ENCODE data around the gene EFNA2. TPM values are rescaled to one million over a fixed set of nuclear protein-coding genes. Genes with fewer than 3 reads are reported as not detected.

Gene EFNA2
- not detected for total RNA-seq
- 1 to 10 TPM in 1 of 2 donors, not detected in 1; 2.8 TPM for polyA plus RNA-seq
- long read RNA-seq, donor 1 = 0 reads
- long read RNA-seq, donor 2 = 0 reads

GRCh38 chr19:1285737-1286360 lies at the start of gene EFNA2:
Gene EFNA2 (plus strand): TSS chr19:1285873. CDS start chr19:1286169, 296 bp downstream.
- no peak for DNase-seq
- no peaks in the 10 kb centered on the region for H3K27me3 ChIP-seq (ENCODE audit: control insufficient read depth in 1 of 2, insufficient read depth in 2 of 2, low read length in 1 of 2)
- peak within 1 kb of the TSS in 1 of 2 donors; percentile 22 for H3K4me3 ChIP-seq (ENCODE audit: low read length in 2 of 2)
- WGBS, 2 donors = 0 to 1% methylated on average over 9 to 113 of the region's 113 CpGs
- H3K36me3 ChIP-seq (ENCODE audit: control insufficient read depth in 1 of 2, insufficient read depth in 2 of 2, low read length in 1 of 2) = no peaks in the 10 kb centered on the region
- H3K9me3 ChIP-seq (ENCODE audit: control insufficient read depth, low read length) = no peaks in the 10 kb centered on the region
- H3K27ac ChIP-seq (ENCODE audit: low read depth in 1 of 2, low read length in 2 of 2) = no peak within 1 kb of the TSS
- intact Hi-C loops (cut with DNase I) = no loop called here
- no peaks in the 10 kb centered on the region for H3K4me1 ChIP-seq (ENCODE audit: control insufficient read depth in 1 of 2, insufficient read depth in 2 of 2, low read length in 2 of 2)
- ATAC-seq (ENCODE audit: low FRiP score) = no peak

- intact Hi-C loops (cut with DNase I) = no loop called here
- ATAC-seq (ENCODE audit: low FRiP score) (no peak), DNase-seq (no peak)
- WGBS, 2 donors = 17 to 24% methylated on average over 25 to 42 of the region's 42 CpGs
- Histone ChIP-seq H3K27me3 (ENCODE audit: control insufficient read depth in 1 of 2, insufficient read depth in 2 of 2, low read length in 1 of 2) (no peaks in the 10 kb centered on the region), H3K4me3 (ENCODE audit: low read length in 2 of 2) (peak overlapping the region in 1 of 2 donors; percentile 9), H3K4me1 (ENCODE audit: control insufficient read depth in 1 of 2, insufficient read depth in 2 of 2, low read length in 2 of 2) (no peaks in the 10 kb centered on the region), H3K27ac (ENCODE audit: low read depth in 1 of 2, low read length in 2 of 2) (no peak overlapping the region), H3K9me3 (ENCODE audit: control insufficient read depth, low read length) (no peaks in the 10 kb centered on the region), H3K36me3 (ENCODE audit: control insufficient read depth in 1 of 2, insufficient read depth in 2 of 2, low read length in 1 of 2) (no peaks in the 10 kb centered on the region)
These were observed 49.1 kb upstream of the EFNA2 start for GRCh38 chr19:1236576-1236975.

- ATAC-seq (ENCODE audit: low FRiP score) = no peak
- H3K27me3 ChIP-seq (ENCODE audit: control insufficient read depth in 1 of 2, insufficient read depth in 2 of 2, low read length in 1 of 2) = no peaks in the 10 kb centered on the region
These were observed 48.5 kb upstream of the EFNA2 start for GRCh38 chr19:1237027-1237659.

DNA sequence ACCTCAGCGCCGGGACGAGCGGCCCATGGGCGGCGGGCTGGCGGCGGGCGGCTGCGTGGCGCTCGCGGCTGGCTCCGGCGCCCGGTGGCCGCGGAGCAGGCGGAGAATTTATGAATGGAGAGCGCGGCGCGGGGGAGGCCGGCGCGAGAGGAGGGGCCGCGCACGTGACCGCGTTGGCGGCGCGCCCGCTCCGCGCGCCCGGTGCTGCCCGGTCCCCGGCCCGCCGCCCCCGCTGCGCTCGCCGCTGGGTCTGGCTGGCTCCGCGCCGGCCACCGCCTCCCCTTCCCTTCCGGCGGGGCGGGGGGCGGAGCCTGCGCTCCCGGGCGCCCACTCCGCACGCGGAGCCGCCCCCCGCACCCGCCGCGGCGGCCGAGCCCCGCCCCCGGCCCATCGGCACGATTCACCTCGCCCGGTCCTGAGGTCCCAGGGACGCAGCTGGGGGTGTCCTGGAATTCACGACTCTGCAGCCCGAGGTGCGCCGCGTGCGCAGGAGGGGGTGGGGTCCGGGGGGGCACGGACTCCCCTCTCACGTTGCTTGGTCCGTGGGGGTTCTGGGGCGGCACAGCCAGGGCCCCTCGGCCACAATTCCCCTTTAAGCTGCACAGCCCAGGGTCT lies 47.8 kb upstream of the EFNA2 start, which contains the start of gene CBARP:
Gene CBARP, minus strand, starts transcription at position 252 of the 615 bp plus-strand sequence. CDS start 1,905 bp downstream, outside the sequence.
- no peak within 1 kb of the TSS for H3K27ac ChIP-seq (ENCODE audit: low read depth in 1 of 2, low read length in 2 of 2)
- peak within 1 kb of the TSS; percentile 12 to 46 for H3K4me3 ChIP-seq (ENCODE audit: low read length in 2 of 2)
- 1 to 2% methylated on average over 34 to 87 of the region's 87 CpGs for WGBS, 2 donors
- H3K27me3 ChIP-seq (ENCODE audit: control insufficient read depth in 1 of 2, insufficient read depth in 2 of 2, low read length in 1 of 2) = no peaks in the 10 kb centered on the region
- H3K4me1 ChIP-seq (ENCODE audit: control insufficient read depth in 1 of 2, insufficient read depth in 2 of 2, low read length in 2 of 2) = no peaks in the 10 kb centered on the region
- ATAC-seq (ENCODE audit: low FRiP score) = no peak
- intact Hi-C loops (cut with DNase I) = loop anchor here in 1 of 2 donors (2.0 kb wide), 1 partner anchor 17 kb away; no protein-coding TSS in a partner anchor
- DNase-seq = no peak
- no peaks in the 10 kb centered on the region for H3K36me3 ChIP-seq (ENCODE audit: control insufficient read depth in 1 of 2, insufficient read depth in 2 of 2, low read length in 1 of 2)
- H3K9me3 ChIP-seq (ENCODE audit: control insufficient read depth, low read length) = no peaks in the 10 kb centered on the region

More at GRCh38 chr19:1237027-1237659, 48.5 kb upstream of the EFNA2 start:
- peak overlapping the region; percentile 12 to 46 for H3K4me3 ChIP-seq (ENCODE audit: low read length in 2 of 2)
- H3K27ac ChIP-seq (ENCODE audit: low read depth in 1 of 2, low read length in 2 of 2) = no peak overlapping the region
- WGBS, 2 donors = 0 to 1% methylated on average over 43 to 60 of the region's 60 CpGs
- intact Hi-C loops (cut with DNase I) = no loop called here
- no peaks in the 10 kb centered on the region for H3K36me3 ChIP-seq (ENCODE audit: control insufficient read depth in 1 of 2, insufficient read depth in 2 of 2, low read length in 1 of 2)
- no peaks in the 10 kb centered on the region for H3K9me3 ChIP-seq (ENCODE audit: control insufficient read depth, low read length)
- H3K4me1 ChIP-seq (ENCODE audit: control insufficient read depth in 1 of 2, insufficient read depth in 2 of 2, low read length in 2 of 2) = no peaks in the 10 kb centered on the region
- DNase-seq = peak in 1 of 2 donors; percentile 87

DNA sequence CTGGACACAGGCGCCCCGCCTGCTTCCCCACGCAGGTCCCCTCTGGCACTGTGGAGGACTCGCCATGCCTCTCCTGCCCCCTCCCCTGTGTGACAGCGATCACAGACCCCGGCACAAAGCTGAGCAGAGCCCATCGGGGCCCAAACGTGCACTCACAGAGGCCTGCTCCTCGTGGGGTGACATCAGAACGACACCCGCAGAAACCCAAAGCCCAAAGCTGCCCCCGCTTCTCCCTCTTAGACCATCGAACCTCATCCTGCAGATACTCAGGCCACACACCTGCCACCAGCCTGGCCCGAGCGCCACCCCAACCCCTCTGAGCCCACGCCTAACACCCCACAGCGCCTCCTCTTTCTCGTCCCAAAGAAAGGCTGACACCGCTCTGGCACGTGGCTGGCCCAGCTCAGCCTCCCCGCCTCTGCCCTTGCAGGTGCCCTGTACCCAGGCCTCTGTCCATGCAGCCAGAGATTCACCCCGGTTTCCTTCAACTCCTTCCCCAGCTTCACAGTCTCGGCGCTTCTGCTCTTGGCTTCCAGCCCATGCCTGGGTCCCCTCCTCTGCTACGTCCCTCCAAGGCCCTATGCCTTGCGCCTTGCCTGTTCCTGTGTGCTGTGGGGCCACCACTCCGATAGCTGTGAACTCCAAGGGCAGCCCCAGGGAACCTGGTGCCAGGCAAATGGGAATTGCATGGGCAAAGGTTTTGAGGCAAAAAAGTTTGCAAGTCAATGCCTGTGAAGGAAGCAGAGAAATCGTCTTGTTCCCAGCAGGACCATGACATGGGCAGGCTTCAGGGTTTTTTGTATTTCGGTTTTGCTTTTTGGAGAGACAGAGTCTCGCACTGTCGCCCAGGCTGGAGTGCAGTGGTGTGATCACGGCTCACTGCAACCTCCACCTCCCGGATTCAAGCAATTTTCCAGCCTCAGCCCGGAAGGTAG lies 47.0 kb upstream of the EFNA2 start:
- WGBS, 2 donors = 64 to 66% methylated on average over 32 to 34 of the region's 34 CpGs

DNA sequence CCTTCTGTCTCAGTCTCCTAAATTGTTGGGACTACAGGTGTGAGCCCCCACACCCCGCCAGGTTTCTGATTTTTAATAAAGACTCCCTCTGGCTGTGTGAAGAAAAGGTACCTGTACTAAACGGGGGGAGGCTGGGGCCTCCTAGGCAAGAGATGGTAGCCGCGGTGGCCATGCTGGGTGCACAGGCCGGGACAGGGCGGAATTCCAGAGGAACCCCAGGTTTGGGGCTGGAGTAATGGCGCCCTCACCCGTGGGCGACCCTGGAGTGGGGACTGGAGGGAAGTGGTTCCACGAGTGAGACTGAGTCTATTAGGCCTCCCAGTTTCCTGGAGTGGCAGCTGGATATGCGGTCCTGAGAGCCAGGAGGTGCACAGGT lies 46.3 kb upstream of the EFNA2 start:
- no peak overlapping the region for H3K4me3 ChIP-seq (ENCODE audit: low read length in 2 of 2)
- H3K4me1 ChIP-seq (ENCODE audit: control insufficient read depth in 1 of 2, insufficient read depth in 2 of 2, low read length in 2 of 2) = no peaks in the 10 kb centered on the region
- ATAC-seq (ENCODE audit: low FRiP score) = peak; percentile 0
- intact Hi-C loops (cut with DNase I) = loop anchor here in 1 of 2 donors (2.0 kb wide), 1 partner anchor 19 kb away; no protein-coding TSS in a partner anchor
- H3K27me3 ChIP-seq (ENCODE audit: control insufficient read depth in 1 of 2, insufficient read depth in 2 of 2, low read length in 1 of 2) = no peaks in the 10 kb centered on the region
- H3K27ac ChIP-seq (ENCODE audit: low read depth in 1 of 2, low read length in 2 of 2) = peak overlapping the region in 1 of 2 donors; percentile 63
- no peaks in the 10 kb centered on the region for H3K36me3 ChIP-seq (ENCODE audit: control insufficient read depth in 1 of 2, insufficient read depth in 2 of 2, low read length in 1 of 2)
- no peaks in the 10 kb centered on the region for H3K9me3 ChIP-seq (ENCODE audit: control insufficient read depth, low read length)
- DNase-seq = no peak
- 83 to 89% methylated on average over 11 of the region's 11 CpGs for WGBS, 2 donors

More for the DNA sequence above, 47.0 kb upstream of the EFNA2 start:
- no peaks in the 10 kb centered on the region for H3K36me3 ChIP-seq (ENCODE audit: control insufficient read depth in 1 of 2, insufficient read depth in 2 of 2, low read length in 1 of 2)
- H3K4me1 ChIP-seq (ENCODE audit: control insufficient read depth in 1 of 2, insufficient read depth in 2 of 2, low read length in 2 of 2) = no peaks in the 10 kb centered on the region
- no peaks in the 10 kb centered on the region for H3K9me3 ChIP-seq (ENCODE audit: control insufficient read depth, low read length)
- no peaks in the 10 kb centered on the region for H3K27me3 ChIP-seq (ENCODE audit: control insufficient read depth in 1 of 2, insufficient read depth in 2 of 2, low read length in 1 of 2)
- no peak overlapping the region for H3K27ac ChIP-seq (ENCODE audit: low read depth in 1 of 2, low read length in 2 of 2)
- no peak overlapping the region for H3K4me3 ChIP-seq (ENCODE audit: low read length in 2 of 2)
- DNase-seq = no peak
- no peak for ATAC-seq (ENCODE audit: low FRiP score)
- intact Hi-C loops (cut with DNase I) = loop anchor here in 1 of 2 donors (2.0 kb wide), 1 partner anchor 18 kb away; no protein-coding TSS in a partner anchor

DNA sequence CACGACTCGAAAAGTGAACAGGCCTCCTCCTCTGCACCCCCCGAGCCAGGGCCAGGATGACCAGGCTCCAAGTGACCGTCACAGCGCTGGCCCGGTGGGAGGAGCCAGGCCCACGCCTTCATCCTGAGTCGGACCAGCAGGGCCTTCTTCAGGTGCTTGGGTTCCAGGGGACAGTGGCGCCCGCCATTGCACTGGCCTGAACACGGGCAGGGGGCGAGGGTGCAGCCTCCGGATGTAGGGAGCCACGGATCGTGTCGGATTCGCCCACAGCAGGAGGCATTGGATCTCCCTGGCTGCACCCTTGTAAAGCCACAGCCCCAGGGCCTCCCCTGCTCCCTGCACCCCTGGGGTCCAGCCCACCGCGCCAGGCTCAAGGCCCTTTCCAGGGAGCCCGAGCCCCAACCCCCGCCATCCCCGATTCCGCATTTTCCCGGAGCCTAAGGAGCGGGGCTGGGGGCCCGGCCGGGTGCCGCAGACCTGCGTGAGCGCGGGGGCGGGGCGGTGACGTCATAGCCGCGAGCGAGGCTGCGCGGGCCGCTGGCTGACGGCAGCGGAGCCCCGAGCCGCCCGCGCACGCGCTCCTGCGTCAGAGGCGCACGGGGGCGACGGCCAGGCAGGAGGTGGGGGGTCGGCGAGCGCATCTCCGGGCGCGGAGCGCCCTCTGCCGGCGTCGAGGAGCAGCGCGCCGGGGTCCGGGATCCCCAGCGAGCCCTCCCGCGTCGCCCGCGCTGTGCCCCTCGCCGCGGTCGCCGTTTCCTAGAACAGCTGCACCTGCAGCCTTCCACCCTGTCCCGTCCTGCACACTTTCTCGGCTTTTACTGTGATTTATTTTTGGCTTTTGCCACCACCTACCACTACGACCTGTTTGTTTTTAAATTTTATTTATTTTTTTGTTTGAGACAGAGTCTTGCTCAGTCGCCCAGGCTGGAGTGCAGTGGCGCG lies 45.6 kb upstream of the EFNA2 start:
- Histone ChIP-seq H3K4me3 (ENCODE audit: low read length in 2 of 2) (no peak overlapping the region), H3K27me3 (ENCODE audit: control insufficient read depth in 1 of 2, insufficient read depth in 2 of 2, low read length in 1 of 2) (no peaks in the 10 kb centered on the region), H3K27ac (ENCODE audit: low read depth in 1 of 2, low read length in 2 of 2) (peak overlapping the region; percentile 63 to 64), H3K36me3 (ENCODE audit: control insufficient read depth in 1 of 2, insufficient read depth in 2 of 2, low read length in 1 of 2) (no peaks in the 10 kb centered on the region), H3K9me3 (ENCODE audit: control insufficient read depth, low read length) (no peaks in the 10 kb centered on the region), H3K4me1 (ENCODE audit: control insufficient read depth in 1 of 2, insufficient read depth in 2 of 2, low read length in 2 of 2) (no peaks in the 10 kb centered on the region)
- peak; percentile 76 for ATAC-seq (ENCODE audit: low FRiP score)
- intact Hi-C loops (cut with DNase I) = loop anchor here in 1 of 2 donors (2.0 kb wide), 1 partner anchor 19 kb away; no protein-coding TSS in a partner anchor
- 12 to 19% methylated on average over 50 to 84 of the region's 84 CpGs for WGBS, 2 donors
- DNase-seq = peak; percentile 91 to 97

All from aorta (tissue), 5 donors.